Gastrocnemius medialis (tissue), 4 donors: ENCODE data around the gene PRELP.

Source experiments
- CTCF ChIP-seq, 5 experiments: fragments of 450-650 bp in 3 of 5; fragments of 200-600 bp in 2 of 5; sonication (generic) in 2 of 5; IDR thresholded peaks in 4 of 5; conservative IDR thresholded peaks in 1 of 5; 1 replicate in 4 of 5; 2 replicates in 1 of 5; pipeline ENCODE4 v1.5.1; 2016 to 2019; ENCODE audit warnings: antibody characterized with exemption in 5 of 5, mild to moderate bottlenecking in 3 of 5, moderate library complexity in 3 of 5
- POLR2A ChIP-seq, 2 donors: fragments of 450-650 bp; IDR thresholded peaks; one replicate each; pipeline ENCODE4 v1.6.1; 2017; ENCODE audit warnings: antibody characterized with exemption in 2 of 2, mild to moderate bottlenecking in 2 of 2, moderate library complexity in 2 of 2

- no peak for TF ChIP-seq CTCF (IDR thresholded peaks at IDR 0.05 in 4 of 5, conservative IDR thresholded peaks at IDR 0.05 in 1 of 5)
- TF ChIP-seq POLR2A (IDR thresholded peaks at IDR 0.05): no peak
Observed at GRCh38 chr1:203462878-203463277, 12.7 kb upstream of the PRELP start.
